MM.1S (cell line): Measurements from ENCODE around the gene SLC35F1.

Experiments used
- DNase-seq: peaks from one replicate; pipeline ENCODE4 v3.0.0-alpha.2; 2015
- H2AFZ ChIP-seq: fragments of 300-600 bp; sonication (generic); 2 replicates; pipeline ENCODE4 v1.6.0; 2016; ENCODE audit warnings: antibody characterized with exemption, low read length
- H3F3A ChIP-seq: fragments of 300-600 bp; sonication (generic); 2 replicates; pipeline ENCODE4 v1.6.1; 2016; ENCODE audit warnings: mild to moderate bottlenecking, antibody characterized with exemption, low read length, moderate library complexity, mixed read lengths; ENCODE audit not compliant: insufficient read depth
- H3K27ac ChIP-seq: fragments of 300-600 bp; sonication (generic); 2 replicates; pipeline ENCODE4 v1.5.1; 2016; ENCODE audit warnings: mild to moderate bottlenecking, low read length
- H3K27me3 ChIP-seq: fragments of 300-600 bp; sonication (generic); replicated peaks from 2 replicates; pipeline ENCODE4 v1.6.0; 2016; ENCODE audit warnings: low read length; ENCODE audit not compliant: insufficient read depth
- H3K36me3 ChIP-seq: fragments of 300-600 bp; sonication (generic); replicated peaks from 2 replicates; pipeline ENCODE4 v1.6.1; 2016; ENCODE audit warnings: mild to moderate bottlenecking, low read length, mixed read lengths; ENCODE audit not compliant: insufficient read depth
- H3K4me1 ChIP-seq: fragments of 300-600 bp; sonication (generic); 2 replicates; pipeline ENCODE4 v1.6.1; 2016; ENCODE audit warnings: low read length, mixed read lengths
- H3K4me2 ChIP-seq: fragments of 300-600 bp; sonication (generic); 2 replicates; pipeline ENCODE4 v1.6.0; 2016; ENCODE audit warnings: low read depth, low read length
- H3K4me3 ChIP-seq: fragments of 300-600 bp; sonication (generic); 2 replicates; pipeline ENCODE4 v1.5.1; 2016; ENCODE audit warnings: low read length, mixed read lengths
- H3K79me2 ChIP-seq: fragments of 300-600 bp; sonication (generic); 2 replicates; pipeline ENCODE4 v1.6.1; 2016; ENCODE audit warnings: mixed run types, low read length, mixed read lengths
- H3K9ac ChIP-seq: fragments of 300-600 bp; sonication (generic); 2 replicates; pipeline ENCODE4 v1.6.1; 2016; ENCODE audit warnings: low read length, mixed read lengths
- H3K9me2 ChIP-seq: fragments of 300-600 bp; sonication (generic); replicated peaks from 2 replicates; pipeline ENCODE4 v1.6.1; 2016; ENCODE audit warnings: mild to moderate bottlenecking, low read length, mixed read lengths; ENCODE audit not compliant: insufficient read depth
- H3K9me3 ChIP-seq: fragments of 300-600 bp; sonication (generic); replicated peaks from 2 replicates; pipeline ENCODE4 v1.6.1; 2016; ENCODE audit warnings: mild to moderate bottlenecking, low read length, mixed read lengths; ENCODE audit not compliant: insufficient read depth
- H4K20me1 ChIP-seq: fragments of 300-600 bp; sonication (generic); 2 replicates; pipeline ENCODE4 v1.6.1; 2016; ENCODE audit warnings: mild to moderate bottlenecking, low read length, moderate library complexity, mixed read lengths; ENCODE audit not compliant: insufficient read depth
- EZH2 ChIP-seq: fragments of 300-600 bp; sonication (generic); optimal IDR thresholded peaks from 2 replicates; pipeline ENCODE3; 2017; ENCODE audit warnings: low read depth, mild to moderate bottlenecking, antibody characterized with exemption, low read length, mixed read lengths
- EZH2phosphoT487 ChIP-seq: fragments of 300-600 bp; sonication (generic); IDR thresholded peaks from 2 replicates; pipeline ENCODE4 v1.6.1; 2018; ENCODE audit warnings: antibody characterized with exemption, low read length
- TF ChIP-seq, protein P1 (sequence below): fragments of 300-600 bp; sonication (generic); IDR thresholded peaks from 2 replicates; pipeline ENCODE4 v1.5.1; 2016; ENCODE audit warnings: antibody characterized with exemption, low read length, mixed read lengths

Gene SLC35F1

GRCh38 chr6:118218156-118218555 lies 311.1 kb downstream of the SLC35F1 start:
- Histone ChIP-seq H3F3A (no peaks in the 10 kb centered on the region), H3K79me2 (no peaks in the 10 kb centered on the region), H3K27ac (no peak overlapping the region), H3K4me3 (no peak overlapping the region), H3K36me3 (no peaks in the 10 kb centered on the region), H3K4me1 (no peaks in the 10 kb centered on the region), H3K9me2 (no peaks in the 10 kb centered on the region), H4K20me1 (no peaks in the 10 kb centered on the region), H3K27me3 (no peaks in the 10 kb centered on the region), H2AFZ (no peak overlapping the region), H3K9me3 (no peaks in the 10 kb centered on the region), H3K9ac (no peak overlapping the region), H3K4me2 (no peak overlapping the region)
- no peak for DNase-seq
- TF ChIP-seq EZH2phosphoT487 (no peak), EZH2 (no peak)

- DNase-seq, result no peak
- Histone ChIP-seq H3K9ac (no peak overlapping the region), H2AFZ (no peak overlapping the region), H3K4me1 (no peaks in the 10 kb centered on the region), H3K27ac (no peak overlapping the region), H3K4me2 (no peak overlapping the region), H3K4me3 (no peak overlapping the region), H3K36me3 (no peaks in the 10 kb centered on the region), H4K20me1 (no peaks in the 10 kb centered on the region), H3K79me2 (no peaks in the 10 kb centered on the region), H3K9me2 (no peaks in the 10 kb centered on the region; the same call in 1 of the 2 replicates), H3F3A (no peaks in the 10 kb centered on the region), H3K27me3 (no peaks in the 10 kb centered on the region), H3K9me3 (no peaks in the 10 kb centered on the region)
- TF ChIP-seq, protein P1, sequence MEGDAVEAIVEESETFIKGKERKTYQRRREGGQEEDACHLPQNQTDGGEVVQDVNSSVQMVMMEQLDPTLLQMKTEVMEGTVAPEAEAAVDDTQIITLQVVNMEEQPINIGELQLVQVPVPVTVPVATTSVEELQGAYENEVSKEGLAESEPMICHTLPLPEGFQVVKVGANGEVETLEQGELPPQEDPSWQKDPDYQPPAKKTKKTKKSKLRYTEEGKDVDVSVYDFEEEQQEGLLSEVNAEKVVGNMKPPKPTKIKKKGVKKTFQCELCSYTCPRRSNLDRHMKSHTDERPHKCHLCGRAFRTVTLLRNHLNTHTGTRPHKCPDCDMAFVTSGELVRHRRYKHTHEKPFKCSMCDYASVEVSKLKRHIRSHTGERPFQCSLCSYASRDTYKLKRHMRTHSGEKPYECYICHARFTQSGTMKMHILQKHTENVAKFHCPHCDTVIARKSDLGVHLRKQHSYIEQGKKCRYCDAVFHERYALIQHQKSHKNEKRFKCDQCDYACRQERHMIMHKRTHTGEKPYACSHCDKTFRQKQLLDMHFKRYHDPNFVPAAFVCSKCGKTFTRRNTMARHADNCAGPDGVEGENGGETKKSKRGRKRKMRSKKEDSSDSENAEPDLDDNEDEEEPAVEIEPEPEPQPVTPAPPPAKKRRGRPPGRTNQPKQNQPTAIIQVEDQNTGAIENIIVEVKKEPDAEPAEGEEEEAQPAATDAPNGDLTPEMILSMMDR, result no peak
These were observed 313.5 kb downstream of the SLC35F1 start for GRCh38 chr6:118220429-118221128.

GRCh38 chr6:118223316-118223715 lies 316.3 kb downstream of the SLC35F1 start:
- H3K9me2 ChIP-seq, result no peaks in the 10 kb centered on the region; the same call in 1 of the 2 replicates

DNA sequence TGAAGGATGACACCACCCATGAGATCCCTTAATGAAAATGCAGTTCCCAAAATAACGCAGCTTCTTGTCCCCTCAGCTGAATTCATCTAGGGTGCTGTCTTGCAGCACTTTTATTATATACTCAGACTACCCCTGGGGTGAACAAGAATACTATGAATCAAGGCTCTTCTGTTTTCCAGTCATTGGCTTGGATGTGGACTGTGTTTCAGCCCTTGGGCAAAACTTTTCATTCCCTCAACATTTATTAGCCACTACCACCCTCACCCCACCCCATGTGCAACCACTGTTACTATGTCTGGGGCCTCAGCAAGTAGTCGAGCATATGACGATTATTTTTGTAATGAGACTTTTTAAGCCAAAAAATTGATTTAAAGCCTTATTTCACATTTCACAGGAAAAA lies 321.8 kb downstream of the SLC35F1 start:
- Histone ChIP-seq H3K27me3 (no peaks in the 10 kb centered on the region), H4K20me1 (no peaks in the 10 kb centered on the region), H3K36me3 (no peaks in the 10 kb centered on the region), H2AFZ (no peak overlapping the region), H3K9me3 (no peaks in the 10 kb centered on the region), H3K4me3 (no peak overlapping the region), H3K27ac (no peak overlapping the region), H3K9me2 (no peaks in the 10 kb centered on the region), H3K79me2 (no peaks in the 10 kb centered on the region), H3K4me1 (no peaks in the 10 kb centered on the region), H3F3A (no peaks in the 10 kb centered on the region), H3K4me2 (no peak overlapping the region), H3K9ac (no peak overlapping the region)
- no peak for DNase-seq
- TF ChIP-seq EZH2 (no peak), EZH2phosphoT487 (no peak)
- TF ChIP-seq, protein P1, result no peak

More at GRCh38 chr6:118223316-118223715, 316.3 kb downstream of the SLC35F1 start:
- H3K79me2 ChIP-seq, result no peaks in the 10 kb centered on the region
- no peak for DNase-seq
- no peaks in the 10 kb centered on the region for H4K20me1 ChIP-seq
- H3K27ac ChIP-seq, result no peak overlapping the region
- no peaks in the 10 kb centered on the region for H3K27me3 ChIP-seq
- no peak overlapping the region for H3K4me3 ChIP-seq
- H3F3A ChIP-seq, result no peaks in the 10 kb centered on the region
- no peaks in the 10 kb centered on the region for H3K36me3 ChIP-seq
- H2AFZ ChIP-seq, result no peak overlapping the region
- no peak overlapping the region for H3K9ac ChIP-seq
- H3K4me2 ChIP-seq, result no peak overlapping the region
- H3K9me3 ChIP-seq, result no peaks in the 10 kb centered on the region
- no peaks in the 10 kb centered on the region for H3K4me1 ChIP-seq
- TF ChIP-seq EZH2, result no peak
- TF ChIP-seq EZH2phosphoT487, result no peak
- TF ChIP-seq, protein P1, result no peak
